Panc1 (cell line): Measurements from ENCODE around the gene FKBP1C.

Experiments used
- POLR2AphosphoS5 ChIP-seq: IDR thresholded peaks from 2 replicates; pipeline ENCODE4 v1.6.1; 2012; ENCODE audit warnings: mild to moderate bottlenecking, low read depth, low read length, moderate library complexity
- SIN3A ChIP-seq: IDR thresholded peaks from 2 replicates; pipeline ENCODE4 v1.6.1; 2012; ENCODE audit warnings: low read depth, mild to moderate bottlenecking, low read length, moderate library complexity, borderline replicate concordance; ENCODE audit not compliant: insufficient read depth
- TF ChIP-seq, protein P1 (sequence below): fragments of 450-650 bp; IDR thresholded peaks from 2 replicates; pipeline ENCODE4 v1.5.1; 2017; ENCODE audit warnings: mild to moderate bottlenecking
- TF ChIP-seq, protein P2 (sequence below), 2 experiments: IDR thresholded peaks; 2 replicates each; pipeline ENCODE4 v1.6.1; 2011 to 2012; ENCODE audit warnings: low read depth in 2 of 2, control low read depth in 1 of 2, low read length in 1 of 2, mild to moderate bottlenecking in 1 of 2, moderate library complexity in 1 of 2; ENCODE audit not compliant: insufficient read depth in 1 of 2

DNA sequence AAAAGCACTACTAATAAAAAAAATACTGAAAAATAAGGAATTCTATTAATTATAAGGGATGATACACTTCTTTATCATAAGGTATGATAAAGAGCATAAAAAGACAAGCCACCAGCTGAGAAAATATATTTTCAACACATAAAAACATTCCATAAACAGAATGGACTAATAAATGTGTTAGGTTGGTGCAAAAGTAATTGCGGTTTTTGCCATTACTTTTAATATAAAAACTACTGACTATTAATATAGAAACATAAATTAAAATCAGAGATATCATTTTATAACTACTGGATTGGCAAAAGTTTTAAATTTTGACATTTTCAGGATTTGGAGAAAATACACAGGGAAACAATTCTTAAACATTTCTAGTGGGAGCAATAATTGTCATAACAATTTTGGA, 37.1 kb upstream of the FKBP1C start:
- TF ChIP-seq, protein P1, sequence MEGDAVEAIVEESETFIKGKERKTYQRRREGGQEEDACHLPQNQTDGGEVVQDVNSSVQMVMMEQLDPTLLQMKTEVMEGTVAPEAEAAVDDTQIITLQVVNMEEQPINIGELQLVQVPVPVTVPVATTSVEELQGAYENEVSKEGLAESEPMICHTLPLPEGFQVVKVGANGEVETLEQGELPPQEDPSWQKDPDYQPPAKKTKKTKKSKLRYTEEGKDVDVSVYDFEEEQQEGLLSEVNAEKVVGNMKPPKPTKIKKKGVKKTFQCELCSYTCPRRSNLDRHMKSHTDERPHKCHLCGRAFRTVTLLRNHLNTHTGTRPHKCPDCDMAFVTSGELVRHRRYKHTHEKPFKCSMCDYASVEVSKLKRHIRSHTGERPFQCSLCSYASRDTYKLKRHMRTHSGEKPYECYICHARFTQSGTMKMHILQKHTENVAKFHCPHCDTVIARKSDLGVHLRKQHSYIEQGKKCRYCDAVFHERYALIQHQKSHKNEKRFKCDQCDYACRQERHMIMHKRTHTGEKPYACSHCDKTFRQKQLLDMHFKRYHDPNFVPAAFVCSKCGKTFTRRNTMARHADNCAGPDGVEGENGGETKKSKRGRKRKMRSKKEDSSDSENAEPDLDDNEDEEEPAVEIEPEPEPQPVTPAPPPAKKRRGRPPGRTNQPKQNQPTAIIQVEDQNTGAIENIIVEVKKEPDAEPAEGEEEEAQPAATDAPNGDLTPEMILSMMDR = no peak
- TF ChIP-seq POLR2AphosphoS5 (no peak), SIN3A (no peak)
- TF ChIP-seq, protein P2, sequence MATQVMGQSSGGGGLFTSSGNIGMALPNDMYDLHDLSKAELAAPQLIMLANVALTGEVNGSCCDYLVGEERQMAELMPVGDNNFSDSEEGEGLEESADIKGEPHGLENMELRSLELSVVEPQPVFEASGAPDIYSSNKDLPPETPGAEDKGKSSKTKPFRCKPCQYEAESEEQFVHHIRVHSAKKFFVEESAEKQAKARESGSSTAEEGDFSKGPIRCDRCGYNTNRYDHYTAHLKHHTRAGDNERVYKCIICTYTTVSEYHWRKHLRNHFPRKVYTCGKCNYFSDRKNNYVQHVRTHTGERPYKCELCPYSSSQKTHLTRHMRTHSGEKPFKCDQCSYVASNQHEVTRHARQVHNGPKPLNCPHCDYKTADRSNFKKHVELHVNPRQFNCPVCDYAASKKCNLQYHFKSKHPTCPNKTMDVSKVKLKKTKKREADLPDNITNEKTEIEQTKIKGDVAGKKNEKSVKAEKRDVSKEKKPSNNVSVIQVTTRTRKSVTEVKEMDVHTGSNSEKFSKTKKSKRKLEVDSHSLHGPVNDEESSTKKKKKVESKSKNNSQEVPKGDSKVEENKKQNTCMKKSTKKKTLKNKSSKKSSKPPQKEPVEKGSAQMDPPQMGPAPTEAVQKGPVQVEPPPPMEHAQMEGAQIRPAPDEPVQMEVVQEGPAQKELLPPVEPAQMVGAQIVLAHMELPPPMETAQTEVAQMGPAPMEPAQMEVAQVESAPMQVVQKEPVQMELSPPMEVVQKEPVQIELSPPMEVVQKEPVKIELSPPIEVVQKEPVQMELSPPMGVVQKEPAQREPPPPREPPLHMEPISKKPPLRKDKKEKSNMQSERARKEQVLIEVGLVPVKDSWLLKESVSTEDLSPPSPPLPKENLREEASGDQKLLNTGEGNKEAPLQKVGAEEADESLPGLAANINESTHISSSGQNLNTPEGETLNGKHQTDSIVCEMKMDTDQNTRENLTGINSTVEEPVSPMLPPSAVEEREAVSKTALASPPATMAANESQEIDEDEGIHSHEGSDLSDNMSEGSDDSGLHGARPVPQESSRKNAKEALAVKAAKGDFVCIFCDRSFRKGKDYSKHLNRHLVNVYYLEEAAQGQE (IDR thresholded peaks at IDR 0.05; ENCODE audit: insufficient read depth in 1 of 2, low read depth in 2 of 2, low read length in 1 of 2) = no peak
